Spleen (tissue), 11 donors: Measurements from ENCODE around the gene ERC1. TPM values are rescaled to one million over a fixed set of nuclear protein-coding genes. Genes with fewer than 3 reads are reported as not detected.

Experiments used
- DNase-seq: peaks from one replicate; pipeline ENCODE4 v3.0.0-alpha.2; 2020
- H3K27ac ChIP-seq, 8 donors: fragments of 200-600 bp; sonication (generic) in 7 of 8; 1 replicate in 4 of 8; 2 replicates in 4 of 8; pipeline versions ENCODE4 v1.5.0 to v1.8.0; 2016 to 2021; ENCODE audit warnings: inconsistent platforms in 4 of 8, mild to moderate bottlenecking in 4 of 8, moderate library complexity in 1 of 8
- H3K27me3 ChIP-seq, 7 donors: fragments of 200-600 bp; sonication (generic) in 6 of 7; replicated peaks in 1 of 7; 1 replicate in 4 of 7; 2 replicates in 3 of 7; pipeline versions ENCODE4 v1.5.0 to v1.8.0; 2016 to 2021; ENCODE audit warnings: inconsistent platforms in 3 of 7, mild to moderate bottlenecking in 1 of 7
- H3K36me3 ChIP-seq, 6 donors: fragments of 200-600 bp; sonication (generic) in 5 of 6; 1 replicate in 4 of 6; 2 replicates in 2 of 6; pipeline versions ENCODE4 v1.5.0 to v1.8.0; 2016 to 2021; ENCODE audit warnings: inconsistent platforms in 2 of 6
- H3K4me1 ChIP-seq, 6 donors: fragments of 200-600 bp; sonication (generic) in 5 of 6; 1 replicate in 3 of 6; 2 replicates in 3 of 6; pipeline versions ENCODE4 v1.5.0 to v1.8.0; 2016 to 2021; ENCODE audit warnings: inconsistent platforms in 3 of 6
- H3K4me3 ChIP-seq, 8 donors: fragments of 200-600 bp; sonication (generic) in 7 of 8; 1 replicate in 4 of 8; 2 replicates in 4 of 8; pipeline versions ENCODE4 v1.5.0 to v1.8.0; 2016 to 2021; ENCODE audit warnings: inconsistent platforms in 4 of 8, mild to moderate bottlenecking in 4 of 8, moderate library complexity in 2 of 8
- H3K9me3 ChIP-seq, 8 donors: fragments of 200-600 bp; sonication (generic) in 7 of 8; 1 replicate in 4 of 8; 2 replicates in 4 of 8; pipeline versions ENCODE4 v1.5.0 to v1.8.0; 2016 to 2021; ENCODE audit warnings: inconsistent platforms in 4 of 8
- CTCF ChIP-seq, 11 experiments: fragments of 200-600 bp in 7 of 11; fragments of 450-650 bp in 4 of 11; sonication (generic) in 4 of 11; IDR thresholded peaks in 8 of 11; conservative IDR thresholded peaks in 3 of 11; 1 replicate in 7 of 11; 2 replicates in 4 of 11; pipeline versions ENCODE4 v1.4.0 to v1.8.0; 2016 to 2021; ENCODE audit warnings: antibody characterized with exemption in 11 of 11, inconsistent platforms in 4 of 11, mild to moderate bottlenecking in 1 of 11
- POLR2A ChIP-seq, 3 donors: fragments of 450-650 bp; IDR thresholded peaks; one replicate each; pipeline ENCODE4 v1.5.1; 2017; ENCODE audit warnings: antibody characterized with exemption in 3 of 3, mild to moderate bottlenecking in 1 of 3
- POLR2AphosphoS5 ChIP-seq, 3 donors: sonication (generic); formaldehyde crosslinking; IDR thresholded peaks; one replicate each; pipeline ENCODE4 v1.5.1; 2017; ENCODE audit warnings: antibody characterized with exemption in 3 of 3
- WGBS, 5 donors: extraction: QIAGEN DNeasy Blood & Tissue Kit in 3 of 5; methylation state at CpG; one replicate each; pipeline versions ENCODE4 v1.1.5 to v1.1.7; 2013 to 2018; 5-methylcytosine and 5-hydroxymethylcytosine counted together
- intact Hi-C: fragments of 100-400 bp; cut with DNase I; formaldehyde crosslinking; loops from one replicate; pipeline ENCODE4 v1.15.0; 2023; ENCODE audit warnings: low total_unique reads
- polyA plus RNA-seq, 3 donors: library from polyadenylated mRNA; stranded (reverse); fragments of 200-250 nt; gene quantifications; one replicate each; pipeline ENCODE4 v1.2.1, GENCODE V29; 2013
- total RNA-seq, 7 donors: library from RNA; depleted of rRNA in 3 of 7; stranded (reverse); fragments of >200 nt in 3 of 7; fragmentation: NEBNext Ultra II Directional in 4 of 7; extraction: Animal tissue kit (Norgen Biotek cat#: 25700) in 4 of 7; gene quantifications; one replicate each; pipeline versions ENCODE4 v1.1.0 to v1.2.1, GENCODE V29; 2016 to 2021
- donor health status: healthy with polysubstance abuse.
- donor health status: DM: no; HTN: no; CAD: no; lungs with moderate emphysema.
- donor health status: DM: no; HTN: no; CAD: no.
- donor health status: Bipolar disorder and iron deficiency.
- donor health status: healthy.
- donor health status: DM: no; HTN: no; CAD: no.
- donor health status: DM: yes; HTN: yes; CAD: no.

ERC1 gene
- total and polyA plus RNA-seq, 10 donors, result 1.2 to 73.4 (median 42.6) TPM

- intact Hi-C loops, result no loop called here
- Histone ChIP-seq H3K9me3 (no peaks in the 10 kb centered on the region), H3K4me1 (peaks cover 0 to 32% (median 15%) of the 10 kb centered on the region in 6 donors), H3K4me3 (no peak overlapping the region), H3K36me3 (no peaks in the 10 kb centered on the region), H3K27ac (no peak overlapping the region), H3K27me3 (no peaks in the 10 kb centered on the region)
- TF ChIP-seq POLR2AphosphoS5 (IDR thresholded peaks at IDR 0.05) (no peak), CTCF (IDR thresholded peaks at IDR 0.05 in 8 of 11, conservative IDR thresholded peaks at IDR 0.05 in 3 of 11) (no peak), POLR2A (IDR thresholded peaks at IDR 0.05) (no peak)
- DNase-seq, result no peak
- WGBS, 5 donors, result 87 to 95% (median 91%) methylated on average over 6 of the region's 6 CpGs
Observed at GRCh38 chr12:1471224-1471623, 480.2 kb downstream of the ERC1 start.

DNA sequence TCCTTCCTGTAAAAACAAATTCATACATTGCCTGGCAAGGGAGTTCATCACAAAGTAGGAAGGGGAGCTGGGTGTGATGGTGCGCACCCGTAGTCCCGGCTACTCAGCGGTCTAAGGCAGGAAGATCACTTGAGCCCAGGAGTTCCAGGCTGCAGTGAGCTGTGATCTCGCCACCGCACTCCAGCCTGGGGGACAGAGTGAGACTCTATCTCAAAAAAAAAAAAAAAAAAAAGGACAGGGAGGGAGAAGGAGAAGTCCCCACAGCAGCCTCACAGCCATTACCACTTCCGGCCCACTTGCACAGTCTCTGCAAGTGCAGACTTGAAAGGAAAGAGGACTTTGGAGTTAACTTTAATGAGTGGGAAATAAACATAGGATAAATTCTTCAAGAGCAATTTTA lies 482.4 kb downstream of the ERC1 start:
- Histone ChIP-seq H3K27ac (peak overlapping the region in 5 of 8 donors; percentile 16 to 47 (median 37)), H3K36me3 (no peaks in the 10 kb centered on the region), H3K4me1 (peaks cover 0 to 32% (median 15%) of the 10 kb centered on the region in 6 donors), H3K4me3 (no peak overlapping the region), H3K9me3 (no peaks in the 10 kb centered on the region), H3K27me3 (no peaks in the 10 kb centered on the region)
- intact Hi-C loops, result no loop called here
- WGBS, 5 donors, result 22 to 68% (median 40%) methylated on average over 7 of the region's 7 CpGs
- TF ChIP-seq POLR2A (IDR thresholded peaks at IDR 0.05) (no peak), POLR2AphosphoS5 (IDR thresholded peaks at IDR 0.05) (no peak), CTCF (IDR thresholded peaks at IDR 0.05 in 8 of 11, conservative IDR thresholded peaks at IDR 0.05 in 3 of 11) (no peak)
- DNase-seq, result peak; percentile 81

DNA sequence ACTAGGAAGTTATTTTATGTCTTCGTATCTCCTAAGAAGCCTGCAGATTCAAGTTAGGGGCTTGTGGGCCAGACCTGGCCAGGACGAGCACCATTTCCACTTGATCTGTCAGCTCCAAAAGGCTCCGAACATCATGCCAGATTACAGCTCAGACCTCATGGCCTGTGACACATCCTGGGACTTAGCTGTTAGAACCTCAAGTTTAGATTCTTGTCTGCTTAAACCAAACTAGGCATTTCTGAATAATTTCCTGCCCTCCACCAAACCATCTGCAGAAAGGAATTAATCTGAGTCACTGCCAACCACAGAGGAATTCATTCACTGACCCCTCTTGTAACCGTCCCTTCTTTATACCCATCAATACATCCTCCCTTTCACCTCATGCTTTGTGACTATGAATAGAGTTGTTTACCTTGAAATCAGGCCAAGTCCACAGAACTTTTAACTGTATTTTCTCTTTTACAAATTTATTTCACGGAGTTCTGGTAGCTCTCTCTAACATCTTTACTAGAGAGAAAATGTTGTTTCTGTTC lies 483.1 kb downstream of the ERC1 start:
- intact Hi-C loops, result no loop called here
- H3K27me3 ChIP-seq, result no peaks in the 10 kb centered on the region
- H3K4me1 ChIP-seq, result peaks cover 0 to 32% (median 15%) of the 10 kb centered on the region in 6 donors
- 34 to 45% (median 43%) methylated on average over 5 of the region's 5 CpGs for WGBS, 5 donors
- H3K36me3 ChIP-seq, result no peaks in the 10 kb centered on the region
- no peaks in the 10 kb centered on the region for H3K9me3 ChIP-seq
- no peak overlapping the region for H3K4me3 ChIP-seq
- H3K27ac ChIP-seq, result peak overlapping the region in 7 of 8 donors; percentile 2 to 47 (median 19)
- no peak for DNase-seq
- no peak for TF ChIP-seq POLR2AphosphoS5 (IDR thresholded peaks at IDR 0.05)
- no peak for TF ChIP-seq POLR2A (IDR thresholded peaks at IDR 0.05)
- no peak for TF ChIP-seq CTCF (IDR thresholded peaks at IDR 0.05 in 8 of 11, conservative IDR thresholded peaks at IDR 0.05 in 3 of 11)

DNA sequence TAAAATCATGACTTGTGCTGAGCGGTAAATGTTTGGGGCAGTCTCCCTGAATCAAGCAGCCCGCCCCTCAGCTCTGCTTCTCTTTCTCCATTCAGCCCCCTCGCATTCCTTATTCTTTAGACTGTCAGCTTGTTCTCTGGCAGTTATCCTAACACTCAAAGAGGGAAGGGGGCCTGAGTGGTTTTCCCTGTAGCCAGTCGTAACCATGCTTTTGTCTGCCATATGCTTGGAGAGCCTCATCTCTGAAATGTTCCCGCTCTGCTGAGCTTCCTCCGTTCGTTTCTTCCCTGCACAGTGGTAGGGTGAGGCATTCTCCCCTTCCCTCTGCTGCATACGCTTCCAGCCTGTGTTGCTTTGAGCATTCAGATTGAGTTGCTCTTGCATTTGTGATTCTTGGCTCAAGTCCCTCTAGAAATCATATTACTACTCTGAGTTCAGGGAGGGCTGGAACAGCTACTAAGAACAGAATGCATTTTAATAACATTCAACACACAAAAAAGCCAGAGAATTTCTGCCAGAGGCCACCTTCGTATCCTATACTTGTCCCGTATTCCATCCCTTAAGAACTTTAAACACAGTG lies 483.6 kb downstream of the ERC1 start:
- no peak overlapping the region for H3K4me3 ChIP-seq
- H3K9me3 ChIP-seq, result no peaks in the 10 kb centered on the region
- 79 to 86% (median 81%) methylated on average over 10 of the region's 10 CpGs for WGBS, 5 donors
- H3K27ac ChIP-seq, result peak overlapping the region in 6 of 8 donors; percentile 2 to 47 (median 27)
- DNase-seq, result no peak
- H3K36me3 ChIP-seq, result no peaks in the 10 kb centered on the region
- H3K27me3 ChIP-seq, result no peaks in the 10 kb centered on the region
- peaks cover 0 to 32% (median 15%) of the 10 kb centered on the region in 6 donors for H3K4me1 ChIP-seq
- TF ChIP-seq POLR2A (IDR thresholded peaks at IDR 0.05) (no peak), POLR2AphosphoS5 (IDR thresholded peaks at IDR 0.05) (no peak), CTCF (IDR thresholded peaks at IDR 0.05 in 8 of 11, conservative IDR thresholded peaks at IDR 0.05 in 3 of 11) (no peak)
- intact Hi-C loops, result no loop called here
